ENCODE results near the gene BRAT1.

BRAT1 gene

DNA sequence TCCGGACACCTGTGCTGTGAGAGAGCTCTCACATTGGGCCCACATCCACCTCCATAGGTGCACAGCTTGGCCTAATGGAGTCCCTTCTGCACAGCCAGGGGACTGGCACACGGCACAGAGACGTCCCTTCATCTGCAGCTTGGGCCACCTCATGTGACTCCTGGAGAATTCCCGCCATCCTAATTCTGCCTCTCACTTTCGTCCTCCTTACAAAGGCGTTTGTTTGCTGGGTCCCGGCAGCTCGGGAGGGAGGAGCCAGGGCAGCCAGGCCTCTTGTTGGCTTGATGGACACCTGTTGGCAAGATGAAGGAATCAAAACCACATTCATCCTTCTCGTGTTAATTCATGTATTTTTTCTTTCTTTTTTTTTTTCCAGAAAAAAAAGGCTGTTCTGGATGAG, 45.7 kb upstream of the BRAT1 start:
- H3K4me3 Mint-ChIP-seq, result no peak overlapping the region
- TF ChIP-seq, protein P1, sequence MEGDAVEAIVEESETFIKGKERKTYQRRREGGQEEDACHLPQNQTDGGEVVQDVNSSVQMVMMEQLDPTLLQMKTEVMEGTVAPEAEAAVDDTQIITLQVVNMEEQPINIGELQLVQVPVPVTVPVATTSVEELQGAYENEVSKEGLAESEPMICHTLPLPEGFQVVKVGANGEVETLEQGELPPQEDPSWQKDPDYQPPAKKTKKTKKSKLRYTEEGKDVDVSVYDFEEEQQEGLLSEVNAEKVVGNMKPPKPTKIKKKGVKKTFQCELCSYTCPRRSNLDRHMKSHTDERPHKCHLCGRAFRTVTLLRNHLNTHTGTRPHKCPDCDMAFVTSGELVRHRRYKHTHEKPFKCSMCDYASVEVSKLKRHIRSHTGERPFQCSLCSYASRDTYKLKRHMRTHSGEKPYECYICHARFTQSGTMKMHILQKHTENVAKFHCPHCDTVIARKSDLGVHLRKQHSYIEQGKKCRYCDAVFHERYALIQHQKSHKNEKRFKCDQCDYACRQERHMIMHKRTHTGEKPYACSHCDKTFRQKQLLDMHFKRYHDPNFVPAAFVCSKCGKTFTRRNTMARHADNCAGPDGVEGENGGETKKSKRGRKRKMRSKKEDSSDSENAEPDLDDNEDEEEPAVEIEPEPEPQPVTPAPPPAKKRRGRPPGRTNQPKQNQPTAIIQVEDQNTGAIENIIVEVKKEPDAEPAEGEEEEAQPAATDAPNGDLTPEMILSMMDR (IDR thresholded peaks at IDR 0.05; ENCODE audit: unreplicated experiment in 3 of 3), result no peak
- H3K4me1 Mint-ChIP-seq, result peaks cover 12% of the 10 kb centered on the region
- no peak overlapping the region for H3K27ac Mint-ChIP-seq
- peaks cover 4% of the 10 kb centered on the region for H3K27me3 Mint-ChIP-seq (ENCODE audit: low read depth)
- H3K9me3 Mint-ChIP-seq, result no peaks in the 10 kb centered on the region
- H3K36me3 Mint-ChIP-seq (ENCODE audit: low read depth), result peaks cover 40% of the 10 kb centered on the region

DNA sequence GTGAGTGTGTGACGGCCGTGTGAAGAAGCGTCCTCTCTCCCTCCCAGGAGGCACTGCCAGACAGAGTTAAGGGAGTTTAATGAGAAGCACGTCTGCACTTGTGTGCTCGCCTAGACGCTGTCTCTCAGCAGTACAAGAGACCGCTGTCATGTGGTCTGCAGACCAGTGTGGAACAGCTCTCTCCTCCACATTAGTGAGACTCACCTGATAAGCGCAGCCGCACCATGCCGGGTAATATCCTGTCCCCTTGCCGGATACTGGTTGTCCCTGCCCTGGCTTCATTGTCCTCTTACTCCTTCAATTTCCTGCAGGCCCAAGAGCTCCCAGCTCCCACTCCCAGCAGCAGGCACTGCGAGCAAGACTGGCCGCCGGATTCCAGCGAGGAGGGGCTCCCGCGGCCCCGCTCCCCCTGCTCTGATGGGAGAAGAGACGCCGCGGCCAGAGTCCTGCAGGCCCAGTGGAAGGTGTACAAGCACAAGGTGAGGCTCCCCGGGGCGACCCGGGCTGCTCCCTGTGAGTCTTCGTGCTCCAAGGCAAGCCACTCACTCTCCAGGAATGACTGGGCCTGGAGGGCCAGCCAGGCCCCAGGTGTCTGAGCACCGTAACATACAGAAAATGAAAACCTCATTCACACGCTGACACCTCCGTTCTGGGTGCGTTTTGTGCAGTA, 43.0 kb upstream of the BRAT1 start:
- Mint-ChIP-seq H3K27me3 (ENCODE audit: low read depth) (peaks cover 4% of the 10 kb centered on the region), H3K4me1 (peaks cover 15% of the 10 kb centered on the region), H3K27ac (no peak overlapping the region), H3K4me3 (no peak overlapping the region), H3K36me3 (ENCODE audit: low read depth) (peaks cover 51% of the 10 kb centered on the region), H3K9me3 (no peaks in the 10 kb centered on the region)
- TF ChIP-seq, protein P1 (IDR thresholded peaks at IDR 0.05; ENCODE audit: unreplicated experiment in 3 of 3), result no peak

DNA sequence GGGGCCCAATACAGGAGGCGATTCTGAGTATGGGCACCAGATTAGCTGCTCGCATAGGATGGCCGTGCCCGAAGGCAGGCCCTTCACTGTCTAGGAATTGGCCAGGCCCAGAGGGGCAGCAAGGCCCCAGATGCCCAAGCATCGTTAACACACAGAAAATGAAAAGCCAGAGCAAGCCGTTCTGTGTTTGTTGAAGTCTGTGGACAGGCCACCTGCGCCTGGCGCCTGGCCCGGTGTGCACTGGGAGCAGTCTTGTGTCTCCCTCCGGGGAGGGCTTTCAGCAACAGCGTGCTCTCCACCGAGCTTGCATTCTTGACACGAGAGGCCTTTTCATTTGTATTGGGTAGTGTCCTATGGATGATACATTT, 41.9 kb upstream of the BRAT1 start:
- peaks cover 15% of the 10 kb centered on the region for H3K4me1 Mint-ChIP-seq
- no peaks in the 10 kb centered on the region for H3K9me3 Mint-ChIP-seq
- peaks cover 53% of the 10 kb centered on the region for H3K36me3 Mint-ChIP-seq (ENCODE audit: low read depth)
- H3K27me3 Mint-ChIP-seq (ENCODE audit: low read depth), result peaks cover 7% of the 10 kb centered on the region
- TF ChIP-seq, protein P1 (IDR thresholded peaks at IDR 0.05; ENCODE audit: unreplicated experiment in 3 of 3), result no peak
- H3K27ac Mint-ChIP-seq, result no peak overlapping the region
- no peak overlapping the region for H3K4me3 Mint-ChIP-seq

DNA sequence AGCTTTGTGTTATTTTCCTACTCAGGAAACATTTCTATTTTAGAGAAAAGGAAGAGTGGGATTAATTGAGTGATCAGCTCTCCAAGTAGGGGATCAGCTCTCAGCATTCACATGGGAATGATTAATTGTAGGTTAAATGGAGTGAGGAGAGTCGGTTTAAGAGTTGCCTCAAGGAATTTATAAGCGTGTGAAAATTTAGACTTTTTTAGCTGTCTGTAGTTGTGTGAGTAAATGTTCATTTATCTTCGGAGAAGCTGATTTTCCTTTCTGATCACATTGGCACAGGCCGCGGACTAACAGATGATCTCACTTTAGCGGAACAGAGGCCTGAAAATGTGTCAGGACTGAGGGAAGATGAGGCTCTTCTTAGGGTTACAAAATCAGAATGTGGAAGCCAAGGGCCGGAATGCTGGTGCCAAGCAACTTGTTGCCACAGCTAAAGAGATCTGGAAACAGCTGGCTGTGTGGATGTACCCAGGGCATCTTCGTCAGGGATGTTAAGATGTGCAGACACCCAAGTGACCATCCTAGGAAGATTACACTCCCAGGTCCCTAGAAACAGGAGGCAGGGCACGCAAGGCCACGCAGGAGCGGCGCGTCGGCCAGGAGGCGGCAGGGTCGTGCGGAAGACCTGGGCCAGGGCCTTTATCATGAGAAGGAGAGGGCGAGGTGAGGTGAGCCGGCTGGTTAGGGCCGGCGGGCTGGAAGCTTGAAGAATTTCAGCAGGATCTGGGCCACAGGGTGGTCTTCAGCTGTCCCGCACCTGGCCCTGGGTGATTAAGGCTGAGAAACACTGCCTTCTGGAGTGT, 41.3 kb upstream of the BRAT1 start:
- Mint-ChIP-seq H3K4me3 (no peak overlapping the region), H3K36me3 (ENCODE audit: low read depth) (peaks cover 52% of the 10 kb centered on the region), H3K27me3 (ENCODE audit: low read depth) (peaks cover 4% of the 10 kb centered on the region), H3K4me1 (peaks cover 15% of the 10 kb centered on the region), H3K9me3 (no peaks in the 10 kb centered on the region), H3K27ac (peak overlapping the region in 2 of 3 experiments; percentile 50 to 64)
- TF ChIP-seq, protein P1 (IDR thresholded peaks at IDR 0.05; ENCODE audit: unreplicated experiment in 3 of 3), result no peak

DNA sequence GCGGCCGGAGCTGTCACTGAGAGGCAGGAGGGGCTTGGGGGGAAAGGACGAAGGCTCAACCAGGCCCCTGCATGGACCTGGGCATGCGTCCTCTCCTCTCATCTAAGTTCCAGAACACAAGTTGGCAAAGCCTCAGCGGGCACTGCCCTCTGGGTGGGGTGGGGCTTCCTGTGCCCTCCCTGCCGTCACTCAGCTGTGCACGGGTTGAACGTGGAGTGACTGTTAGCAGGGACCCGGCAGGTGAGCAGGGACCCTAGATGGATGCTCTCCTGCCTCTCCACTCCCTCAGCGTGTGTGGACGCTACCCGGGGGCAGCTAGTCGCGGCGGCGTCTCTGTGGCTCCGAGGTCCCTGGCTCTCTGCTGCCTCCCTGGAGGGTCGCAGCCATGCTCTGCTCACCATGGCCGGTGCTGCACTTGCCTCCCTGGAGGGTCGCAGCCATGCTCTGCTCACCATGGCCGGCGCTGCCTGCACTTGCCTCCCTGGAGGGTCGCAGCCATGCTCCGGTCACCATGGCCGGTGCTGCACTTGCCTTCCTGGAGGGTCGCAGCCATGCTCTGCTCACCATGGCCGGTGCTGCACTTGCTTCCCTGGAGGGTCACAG, 40.0 kb upstream of the BRAT1 start:
- Mint-ChIP-seq H3K9me3 (no peaks in the 10 kb centered on the region), H3K36me3 (ENCODE audit: low read depth) (peaks cover 53% of the 10 kb centered on the region), H3K4me1 (peaks cover 15% of the 10 kb centered on the region), H3K27me3 (ENCODE audit: low read depth) (peaks cover 4% of the 10 kb centered on the region), H3K4me3 (no peak overlapping the region), H3K27ac (no peak overlapping the region)
- TF ChIP-seq, protein P1 (IDR thresholded peaks at IDR 0.05; ENCODE audit: unreplicated experiment in 3 of 3), result no peak
